Right lobe of liver (tissue), 6 donors: Measurements from ENCODE around the gene MARCHF6. TPM values are rescaled to one million over a fixed set of nuclear protein-coding genes. Genes with fewer than 3 reads are reported as not detected.

Experiments
- ATAC-seq, 4 donors: fragments of 200-7000 bp; cut with Tn5 transposase; one replicate each; pipeline ENCODE4 v1.9.1; 2020; ENCODE audit warnings: mild to moderate bottlenecking in 4 of 4, moderate library complexity in 4 of 4
- DNase-seq, 3 donors: peaks; one replicate each; pipeline ENCODE4 v3.0.0-alpha.2; 2020
- H3K27ac ChIP-seq, 3 donors: fragments of 200-600 bp; one replicate each; pipeline ENCODE4 v1.8.0; 2022
- H3K27me3 ChIP-seq, 2 donors: fragments of 200-600 bp; one replicate each; pipeline ENCODE4 v1.8.0; 2022
- H3K36me3 ChIP-seq, 4 donors: fragments of 200-600 bp; sonication (generic) in 1 of 4; one replicate each; pipeline versions ENCODE4 v1.5.1 to v1.8.0; 2017 to 2022; ENCODE audit warnings: control low read depth in 1 of 4
- H3K4me1 ChIP-seq, 4 donors: fragments of 200-600 bp; sonication (generic) in 1 of 4; one replicate each; pipeline versions ENCODE4 v1.5.1 to v1.8.0; 2017 to 2022; ENCODE audit warnings: control low read depth in 1 of 4
- H3K4me3 ChIP-seq, 3 donors: fragments of 200-600 bp; one replicate each; pipeline ENCODE4 v1.8.0; 2022
- H3K9me3 ChIP-seq, 4 donors: fragments of 200-600 bp; sonication (generic) in 1 of 4; one replicate each; pipeline versions ENCODE4 v1.5.1 to v1.8.0; 2017 to 2022; ENCODE audit warnings: control low read depth in 1 of 4
- POLR2A ChIP-seq: fragments of 450-650 bp; IDR thresholded peaks from one replicate; pipeline ENCODE4 v1.6.1; 2017; ENCODE audit warnings: antibody characterized with exemption, mild to moderate bottlenecking
- WGBS: methylation state at CpG from one replicate; pipeline ENCODE4 v1.1.6; 2018; ENCODE audit warnings: low coverage, low lambda C conversion rate; ENCODE audit not compliant: insufficient coverage; ENCODE audit errors: missing lambda C conversion rate; 5-methylcytosine and 5-hydroxymethylcytosine counted together
- intact Hi-C, 2 donors: fragments of 100-400 bp; cut with DNase I; formaldehyde crosslinking; loops; one replicate each; pipeline versions ENCODE4 v1.11.2 to v1.14.1; 2022
- total RNA-seq, 6 experiments: library from RNA; depleted of rRNA in 2 of 6; stranded (reverse); fragments of >200 nt in 2 of 6; fragmentation: NEBNext Ultra II Directional in 3 of 6; extraction: Animal tissue kit (Norgen Biotek cat#: 25700) in 3 of 6; gene quantifications; one replicate each; pipeline versions ENCODE4 v1.1.0 to v1.2.4, GENCODE V29; 2016 to 2023
- TF ChIP-seq, protein P1 (sequence below), 4 donors: fragments of 200-600 bp in 3 of 4; fragments of 450-650 bp in 1 of 4; IDR thresholded peaks; one replicate each; pipeline versions ENCODE4 v1.5.1 to v1.8.0; 2016 to 2022; ENCODE audit warnings: antibody characterized with exemption in 4 of 4, mild to moderate bottlenecking in 2 of 4
- donor health status: DM: no; HTN: yes; CAD: no.
- donor health status: DM: no; HTN: no; CAD: no.
- donor health status: DM: no; HTN: no; CAD: no.
- donor health status: DM: no; HTN: yes; CAD: no.
- donor health status: DM: no; HTN: yes; CAD: no.

MARCHF6 gene
- total RNA-seq, 6 experiments from 2014 or later, result 44.9 to 106 (median 68.6) TPM

GRCh38 chr5:10396552-10396951 is 43.1 kb downstream of the MARCHF6 start:
- DNase-seq, result no peak
- H3K4me1 ChIP-seq, result no peaks in the 10 kb centered on the region
- no peak overlapping the region for H3K27ac ChIP-seq
- no peaks in the 10 kb centered on the region for H3K9me3 ChIP-seq
- TF ChIP-seq POLR2A, result no peak
- TF ChIP-seq, protein P1, sequence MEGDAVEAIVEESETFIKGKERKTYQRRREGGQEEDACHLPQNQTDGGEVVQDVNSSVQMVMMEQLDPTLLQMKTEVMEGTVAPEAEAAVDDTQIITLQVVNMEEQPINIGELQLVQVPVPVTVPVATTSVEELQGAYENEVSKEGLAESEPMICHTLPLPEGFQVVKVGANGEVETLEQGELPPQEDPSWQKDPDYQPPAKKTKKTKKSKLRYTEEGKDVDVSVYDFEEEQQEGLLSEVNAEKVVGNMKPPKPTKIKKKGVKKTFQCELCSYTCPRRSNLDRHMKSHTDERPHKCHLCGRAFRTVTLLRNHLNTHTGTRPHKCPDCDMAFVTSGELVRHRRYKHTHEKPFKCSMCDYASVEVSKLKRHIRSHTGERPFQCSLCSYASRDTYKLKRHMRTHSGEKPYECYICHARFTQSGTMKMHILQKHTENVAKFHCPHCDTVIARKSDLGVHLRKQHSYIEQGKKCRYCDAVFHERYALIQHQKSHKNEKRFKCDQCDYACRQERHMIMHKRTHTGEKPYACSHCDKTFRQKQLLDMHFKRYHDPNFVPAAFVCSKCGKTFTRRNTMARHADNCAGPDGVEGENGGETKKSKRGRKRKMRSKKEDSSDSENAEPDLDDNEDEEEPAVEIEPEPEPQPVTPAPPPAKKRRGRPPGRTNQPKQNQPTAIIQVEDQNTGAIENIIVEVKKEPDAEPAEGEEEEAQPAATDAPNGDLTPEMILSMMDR (IDR thresholded peaks at IDR 0.05), result no peak
- ATAC-seq, result no peak
- no peaks in the 10 kb centered on the region for H3K27me3 ChIP-seq
- 91% methylated on average over 5 of the region's 5 CpGs for WGBS
- peaks cover 0 to 62% (median 31%) of the 10 kb centered on the region in 4 donors for H3K36me3 ChIP-seq
- H3K4me3 ChIP-seq, result no peak overlapping the region
- intact Hi-C loops, result no loop called here

- no peaks in the 10 kb centered on the region for H3K4me1 ChIP-seq
- no peak for TF ChIP-seq POLR2A
- TF ChIP-seq, protein P1 (IDR thresholded peaks at IDR 0.05), result no peak
- H3K27ac ChIP-seq, result no peak overlapping the region
- DNase-seq, result no peak
- ATAC-seq, result no peak
- intact Hi-C loops, result no loop called here
- peaks cover 0 to 63% (median 28%) of the 10 kb centered on the region in 4 donors for H3K36me3 ChIP-seq
- H3K9me3 ChIP-seq, result no peaks in the 10 kb centered on the region
- no peak overlapping the region for H3K4me3 ChIP-seq
- no peaks in the 10 kb centered on the region for H3K27me3 ChIP-seq
These were observed 46.3 kb downstream of the MARCHF6 start for GRCh38 chr5:10399839-10400238.

- H3K27ac ChIP-seq, result no peak overlapping the region
- H3K4me3 ChIP-seq, result no peak overlapping the region
- intact Hi-C loops, result no loop called here
- H3K9me3 ChIP-seq, result no peaks in the 10 kb centered on the region
- ATAC-seq (no peak), DNase-seq (no peak)
- H3K27me3 ChIP-seq, result no peaks in the 10 kb centered on the region
- WGBS, result 100% methylated on average over 2 of the region's 2 CpGs
- no peaks in the 10 kb centered on the region for H3K4me1 ChIP-seq
- TF ChIP-seq POLR2A, result no peak
- TF ChIP-seq, protein P1 (IDR thresholded peaks at IDR 0.05), result no peak
- peaks cover 0 to 63% (median 26%) of the 10 kb centered on the region in 4 donors for H3K36me3 ChIP-seq
These were observed 46.9 kb downstream of the MARCHF6 start for GRCh38 chr5:10400411-10400810.

GRCh38 chr5:10400831-10401230 is 47.3 kb downstream of the MARCHF6 start:
- no peak overlapping the region for H3K4me3 ChIP-seq
- intact Hi-C loops, result no loop called here
- peaks cover 0 to 63% (median 25%) of the 10 kb centered on the region in 4 donors for H3K36me3 ChIP-seq
- TF ChIP-seq, protein P1 (IDR thresholded peaks at IDR 0.05), result no peak
- no peak for TF ChIP-seq POLR2A
- no peaks in the 10 kb centered on the region for H3K27me3 ChIP-seq
- 52% methylated on average over 3 of the region's 3 CpGs for WGBS
- H3K27ac ChIP-seq, result no peak overlapping the region
- no peaks in the 10 kb centered on the region for H3K9me3 ChIP-seq
- no peak for ATAC-seq
- no peaks in the 10 kb centered on the region for H3K4me1 ChIP-seq
- no peak for DNase-seq

DNA sequence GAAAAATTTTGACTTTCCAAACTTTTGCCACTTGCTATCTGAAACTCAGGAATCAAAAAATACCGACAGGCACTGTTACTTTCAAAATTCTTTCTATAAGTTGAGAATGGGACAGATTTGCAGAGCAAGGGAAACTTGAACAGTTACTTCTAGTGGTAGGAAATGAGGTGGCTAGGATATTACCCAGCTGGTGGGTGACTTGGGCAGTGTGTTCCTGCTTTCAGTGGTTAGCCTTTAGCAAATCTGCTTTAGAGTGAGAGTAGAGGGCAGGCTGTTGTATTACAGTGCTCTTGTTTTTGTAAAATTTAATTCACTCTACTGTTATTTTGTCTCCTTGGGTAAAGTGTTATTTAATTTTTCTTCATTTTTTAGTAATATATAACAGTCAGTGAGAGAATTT is 48.0 kb downstream of the MARCHF6 start:
- H3K4me3 ChIP-seq, result no peak overlapping the region
- WGBS, result 71% methylated on average over 1 of the region's 1 CpG
- peaks cover 0 to 66% (median 25%) of the 10 kb centered on the region in 4 donors for H3K36me3 ChIP-seq
- no peaks in the 10 kb centered on the region for H3K9me3 ChIP-seq
- H3K27me3 ChIP-seq, result no peaks in the 10 kb centered on the region
- ATAC-seq, result no peak
- H3K27ac ChIP-seq, result no peak overlapping the region
- intact Hi-C loops, result no loop called here
- H3K4me1 ChIP-seq, result no peaks in the 10 kb centered on the region
- DNase-seq, result no peak
- TF ChIP-seq, protein P1 (IDR thresholded peaks at IDR 0.05), result no peak
- TF ChIP-seq POLR2A, result no peak
